ENCODE measurements around the gene HAGHL. TPM values are rescaled to one million over a fixed set of nuclear protein-coding genes. Genes with fewer than 3 reads are reported as not detected.
A peak's percentile ranks its signal among the peaks of the same experiment; 100 is the strongest.

The HAGHL gene
- polyA plus RNA-seq, 2 of the 4 experiments (the other 2 are of a cell fraction) = 4.4 to 22.0 TPM

DNA sequence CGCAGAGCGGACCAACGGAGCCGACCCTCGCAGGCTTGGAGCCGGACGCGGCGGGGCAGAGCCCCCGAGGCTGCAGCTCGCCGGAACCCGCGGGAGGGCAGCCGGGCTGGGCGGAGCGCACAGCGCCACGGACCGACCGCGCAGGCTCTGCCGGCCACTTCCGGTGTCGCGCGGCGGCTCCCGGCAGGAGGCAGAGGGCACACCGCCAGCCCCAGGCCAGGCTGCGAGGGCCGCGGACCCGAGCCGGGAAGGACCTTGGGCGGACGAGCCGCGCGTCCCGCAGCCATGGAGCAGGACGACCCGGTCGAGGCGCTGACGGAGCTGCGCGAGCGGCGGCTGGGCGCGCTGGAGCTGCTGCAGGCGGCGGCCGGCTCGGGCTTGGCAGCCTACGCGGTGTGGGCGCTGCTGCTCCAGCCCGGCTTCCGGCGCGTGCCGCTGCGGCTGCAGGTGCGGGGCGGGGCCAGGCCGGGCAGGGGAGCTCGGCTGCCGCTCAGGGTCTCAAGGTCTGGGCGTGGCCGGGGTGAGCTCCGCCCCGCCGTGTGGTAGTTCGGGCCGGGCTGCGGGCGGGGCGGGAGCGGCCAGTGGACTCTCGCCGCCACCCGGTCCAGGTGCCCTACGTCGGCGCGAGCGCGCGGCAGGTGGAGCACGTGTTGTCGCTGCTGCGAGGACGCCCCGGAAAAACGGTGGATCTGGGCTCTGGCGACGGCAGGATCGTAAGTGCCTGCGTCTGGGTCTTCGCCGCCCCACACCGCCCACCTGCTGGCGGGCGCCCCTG, 5.7 kb upstream of the HAGHL start, which contains the start of gene ANTKMT:
ANTKMT (plus strand) TSS at position 157 of the 775 bp plus-strand sequence; CDS start at position 286, 129 bp downstream.
- 53% methylated on average over 25 of the region's 106 CpGs for WGBS (ENCODE audit: missing lambda C conversion rate)
- peak within 1 kb of the TSS; percentile 98 to 99 for H3K27ac ChIP-seq
- H3K9me3 ChIP-seq = no peaks in the 10 kb centered on the region
- H3K4me1 ChIP-seq = peaks cover 49% of the 10 kb centered on the region
- CTCF ChIA-PET = interaction anchor here (3.9 to 28.0 kb wide), 3 partner anchors 7 to 65 kb away, joined by 29 to 656 read pairs (median 656); partner anchors contain the start of genes ANTKMT, CCDC78, CIAO3 and FBXL16
- peak within 1 kb of the TSS; percentile 94 for H3K4me2 ChIP-seq
- ATAC-seq = peak; percentile 53 to 70
- no peak for FAIRE-seq
- POLR2A ChIA-PET = interaction anchor here (0.6 to 2.6 kb wide), 13 partner anchors 9 to 67 kb away, joined by 3 to 33 read pairs (median 6); partner anchors contain the start of genes CHTF18, CIAO3, RPUSD1 and STUB1
- H3K4me3 ChIP-seq = peak within 1 kb of the TSS; percentile 93
- DNase-seq (ENCODE audit: low read depth in 1 of 2, low spot score in 1 of 2) = peak; percentile 84 to 88
- TF ChIP-seq ZC3H11A (IDR thresholded peaks at IDR 0.05) (no peak), BCL3 (IDR thresholded peaks at IDR 0.05) (peak; percentile 88; the same call in 2 of the 3 replicates), HOXB13 (CRISPR knock-in tag; IDR thresholded peaks at IDR 0.05; ENCODE audit: low read depth) (0 out of 2 replicates have a peak, but pooled peaks have one; percentile 66), POLR2AphosphoS2 (conservative IDR thresholded peaks at IDR 0.05; ENCODE audit: low read length) (no peak), JUN (IDR thresholded peaks at IDR 0.05) (peak; percentile 95 to 98), E2F6 (IDR thresholded peaks at IDR 0.05; ENCODE audit: borderline replicate concordance, low read depth) (peak; percentile 96), TFCP2L1 (CRISPR knock-in tag; IDR thresholded peaks at IDR 0.05) (no peak), FOSB (CRISPR knock-in tag; IDR thresholded peaks at IDR 0.05) (no peak), ZFP36 (IDR thresholded peaks at IDR 0.05; ENCODE audit: borderline replicate concordance, partially characterized antibody) (no peak), RNF2 (IDR thresholded peaks at IDR 0.05; ENCODE audit: borderline replicate concordance, low read depth) (no peak), ZSCAN20 (CRISPR knock-in tag; IDR thresholded peaks at IDR 0.05) (no peak), CBX2 (IDR thresholded peaks at IDR 0.05; ENCODE audit: borderline replicate concordance, low read depth) (no peak), MYC (IDR thresholded peaks at IDR 0.05; ENCODE audit: borderline replicate concordance, low read length) (no peak; the same call in 1 of the 2 replicates), RCOR1 (IDR thresholded peaks at IDR 0.05; ENCODE audit: low read depth, low read length) (no peak), ZNF302 (CRISPR knock-in tag; IDR thresholded peaks at IDR 0.05) (no peak), CEBPB (IDR thresholded peaks at IDR 0.05) (no peak), EHF (CRISPR knock-in tag; IDR thresholded peaks at IDR 0.05) (peak; percentile 80), RAD21 (conservative IDR thresholded peaks at IDR 0.05 in 1 of 2, IDR thresholded peaks at IDR 0.05 in 1 of 2) (no peak), GATA3 (IDR thresholded peaks at IDR 0.05; ENCODE audit: borderline replicate concordance) (peak; percentile 47), MAZ (IDR thresholded peaks at IDR 0.05; ENCODE audit: borderline replicate concordance, low read depth, low read length) (no peak), MAFK (IDR thresholded peaks at IDR 0.05; ENCODE audit: partially characterized antibody) (no peak), JUNB (IDR thresholded peaks at IDR 0.05) (no peak), CTCF (IDR thresholded peaks at IDR 0.05) (no peak), HES2 (IDR thresholded peaks at IDR 0.05) (no peak), ATOH8 (CRISPR knock-in tag; IDR thresholded peaks at IDR 0.05; ENCODE audit: low read depth) (peak; percentile 16; the same call in 1 of the 2 replicates), PHF8 (IDR thresholded peaks at IDR 0.05; ENCODE audit: borderline replicate concordance, low read depth) (peak; percentile 74; the same call in 1 of the 2 replicates), HDAC2 (IDR thresholded peaks at IDR 0.05) (no peak), POLR2A (IDR thresholded peaks at IDR 0.05; ENCODE audit: low read length) (peak; percentile 85), BHLHE40 (IDR thresholded peaks at IDR 0.05; ENCODE audit: low read depth, low read length) (no peak; the same call in 1 of the 2 replicates)
- TF ChIP-seq, protein P1, sequence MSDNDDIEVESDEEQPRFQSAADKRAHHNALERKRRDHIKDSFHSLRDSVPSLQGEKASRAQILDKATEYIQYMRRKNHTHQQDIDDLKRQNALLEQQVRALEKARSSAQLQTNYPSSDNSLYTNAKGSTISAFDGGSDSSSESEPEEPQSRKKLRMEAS (IDR thresholded peaks at IDR 0.05) = peak; percentile 94
- TF ChIP-seq, protein P2, sequence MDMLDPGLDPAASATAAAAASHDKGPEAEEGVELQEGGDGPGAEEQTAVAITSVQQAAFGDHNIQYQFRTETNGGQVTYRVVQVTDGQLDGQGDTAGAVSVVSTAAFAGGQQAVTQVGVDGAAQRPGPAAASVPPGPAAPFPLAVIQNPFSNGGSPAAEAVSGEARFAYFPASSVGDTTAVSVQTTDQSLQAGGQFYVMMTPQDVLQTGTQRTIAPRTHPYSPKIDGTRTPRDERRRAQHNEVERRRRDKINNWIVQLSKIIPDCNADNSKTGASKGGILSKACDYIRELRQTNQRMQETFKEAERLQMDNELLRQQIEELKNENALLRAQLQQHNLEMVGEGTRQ (IDR thresholded peaks at IDR 0.05) = no peak
- TF ChIP-seq, protein P3, sequence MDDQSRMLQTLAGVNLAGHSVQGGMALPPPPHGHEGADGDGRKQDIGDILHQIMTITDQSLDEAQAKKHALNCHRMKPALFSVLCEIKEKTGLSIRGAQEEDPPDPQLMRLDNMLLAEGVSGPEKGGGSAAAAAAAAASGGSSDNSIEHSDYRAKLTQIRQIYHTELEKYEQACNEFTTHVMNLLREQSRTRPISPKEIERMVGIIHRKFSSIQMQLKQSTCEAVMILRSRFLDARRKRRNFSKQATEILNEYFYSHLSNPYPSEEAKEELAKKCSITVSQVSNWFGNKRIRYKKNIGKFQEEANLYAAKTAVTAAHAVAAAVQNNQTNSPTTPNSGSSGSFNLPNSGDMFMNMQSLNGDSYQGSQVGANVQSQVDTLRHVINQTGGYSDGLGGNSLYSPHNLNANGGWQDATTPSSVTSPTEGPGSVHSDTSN (IDR thresholded peaks at IDR 0.05) = peak; percentile 52; the same call in 1 of the 2 replicates
